DOHH2 (cell line): ENCODE results near the gene C21orf58.

Experiments used
- EZH2phosphoT487 ChIP-seq: fragments of 200-600 bp; sonication (generic); IDR thresholded peaks from 2 replicates; pipeline ENCODE4 v1.6.1; 2017; ENCODE audit warnings: borderline replicate concordance, mild to moderate bottlenecking, antibody characterized with exemption, low read length, moderate library complexity, mixed read lengths
- TF ChIP-seq, protein P1 (sequence below): fragments of 200-600 bp; sonication (generic); IDR thresholded peaks from one replicate; pipeline ENCODE4 v1.5.1; 2014; ENCODE audit warnings: antibody characterized with exemption, mild to moderate bottlenecking, low read depth, low read length; ENCODE audit not compliant: poor library complexity, severe bottlenecking

DNA sequence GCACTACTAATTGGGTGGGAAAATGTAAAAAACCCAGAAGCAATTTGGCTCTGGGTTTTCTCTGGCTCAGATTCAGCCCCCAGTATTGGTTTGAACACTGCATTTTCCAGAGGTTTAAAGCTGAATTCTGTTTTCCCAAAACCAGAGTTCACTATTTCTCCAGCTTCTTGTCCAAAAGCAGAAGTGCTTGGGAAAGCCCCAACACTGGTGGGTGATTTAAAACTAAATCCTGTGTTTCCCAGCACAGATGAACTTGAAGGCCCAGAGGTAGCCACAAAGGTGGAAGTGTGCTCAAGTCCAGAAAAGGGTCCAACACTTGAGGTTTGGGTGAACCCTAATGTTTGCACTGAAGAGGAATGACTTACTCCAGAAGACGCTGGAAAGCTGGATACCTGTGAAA lies 38.9 kb downstream of the C21orf58 start:
- TF ChIP-seq, protein P1, sequence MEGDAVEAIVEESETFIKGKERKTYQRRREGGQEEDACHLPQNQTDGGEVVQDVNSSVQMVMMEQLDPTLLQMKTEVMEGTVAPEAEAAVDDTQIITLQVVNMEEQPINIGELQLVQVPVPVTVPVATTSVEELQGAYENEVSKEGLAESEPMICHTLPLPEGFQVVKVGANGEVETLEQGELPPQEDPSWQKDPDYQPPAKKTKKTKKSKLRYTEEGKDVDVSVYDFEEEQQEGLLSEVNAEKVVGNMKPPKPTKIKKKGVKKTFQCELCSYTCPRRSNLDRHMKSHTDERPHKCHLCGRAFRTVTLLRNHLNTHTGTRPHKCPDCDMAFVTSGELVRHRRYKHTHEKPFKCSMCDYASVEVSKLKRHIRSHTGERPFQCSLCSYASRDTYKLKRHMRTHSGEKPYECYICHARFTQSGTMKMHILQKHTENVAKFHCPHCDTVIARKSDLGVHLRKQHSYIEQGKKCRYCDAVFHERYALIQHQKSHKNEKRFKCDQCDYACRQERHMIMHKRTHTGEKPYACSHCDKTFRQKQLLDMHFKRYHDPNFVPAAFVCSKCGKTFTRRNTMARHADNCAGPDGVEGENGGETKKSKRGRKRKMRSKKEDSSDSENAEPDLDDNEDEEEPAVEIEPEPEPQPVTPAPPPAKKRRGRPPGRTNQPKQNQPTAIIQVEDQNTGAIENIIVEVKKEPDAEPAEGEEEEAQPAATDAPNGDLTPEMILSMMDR = no peak
- TF ChIP-seq EZH2phosphoT487 = no peak
